ENCODE results near the gene CMSS1. TPM values are rescaled to one million over a fixed set of nuclear protein-coding genes. Genes with fewer than 3 reads are reported as not detected.

Gene CMSS1
- total RNA-seq, 1 donor from 2014 or later: 56.3 TPM

DNA sequence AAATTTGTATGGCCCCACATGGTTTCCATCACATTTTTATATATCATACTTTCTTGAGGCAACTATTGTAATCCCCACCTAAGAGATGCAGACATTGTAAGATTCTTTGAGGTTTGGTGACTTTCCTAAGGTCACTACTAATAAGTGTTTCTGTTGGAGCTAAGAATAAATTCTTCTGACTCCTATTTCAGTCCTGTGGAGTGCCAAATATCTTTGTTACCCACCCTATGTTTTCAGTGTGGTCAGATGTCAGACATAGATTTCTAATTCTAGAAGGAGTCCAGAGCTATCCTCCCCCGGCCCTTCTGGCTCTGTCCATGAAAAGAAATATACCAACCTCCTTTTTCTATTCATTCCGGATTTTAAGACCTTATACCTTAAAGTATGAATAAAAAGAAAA, 342.9 kb downstream of the CMSS1 start:
- Histone ChIP-seq H3K27me3 (no peaks in the 10 kb centered on the region), H4K20me1 (ENCODE audit: low read depth) (no peaks in the 10 kb centered on the region), H2AFZ (replicated peaks) (no peak overlapping the region), H3K4me2 (no peak overlapping the region), H3K27ac (no peak overlapping the region), H3F3A (ENCODE audit: low read depth) (no peaks in the 10 kb centered on the region), H3K36me3 (no peaks in the 10 kb centered on the region), H3K9ac (no peak overlapping the region), H3K9me3 (ENCODE audit: low read depth) (no peaks in the 10 kb centered on the region), H3K79me2 (ENCODE audit: low read depth) (no peaks in the 10 kb centered on the region), H3K4me3 (no peak overlapping the region), H3K4me1 (no peaks in the 10 kb centered on the region)
- no peak for DNase-seq (ENCODE audit: low spot score)
- Mint-ChIP-seq H3K27me3 (ENCODE audit: insufficient read depth, low read depth) (no peaks in the 10 kb centered on the region), H3K4me1 (no peaks in the 10 kb centered on the region), H3K36me3 (peaks cover 6% of the 10 kb centered on the region), H3K27ac (no peak overlapping the region), H3K4me3 (no peak overlapping the region), H3K9me3 (peaks cover 15% of the 10 kb centered on the region)
- TF ChIP-seq EZH2phosphoT487 (IDR thresholded peaks at IDR 0.05): no peak
- TF ChIP-seq, protein P1, sequence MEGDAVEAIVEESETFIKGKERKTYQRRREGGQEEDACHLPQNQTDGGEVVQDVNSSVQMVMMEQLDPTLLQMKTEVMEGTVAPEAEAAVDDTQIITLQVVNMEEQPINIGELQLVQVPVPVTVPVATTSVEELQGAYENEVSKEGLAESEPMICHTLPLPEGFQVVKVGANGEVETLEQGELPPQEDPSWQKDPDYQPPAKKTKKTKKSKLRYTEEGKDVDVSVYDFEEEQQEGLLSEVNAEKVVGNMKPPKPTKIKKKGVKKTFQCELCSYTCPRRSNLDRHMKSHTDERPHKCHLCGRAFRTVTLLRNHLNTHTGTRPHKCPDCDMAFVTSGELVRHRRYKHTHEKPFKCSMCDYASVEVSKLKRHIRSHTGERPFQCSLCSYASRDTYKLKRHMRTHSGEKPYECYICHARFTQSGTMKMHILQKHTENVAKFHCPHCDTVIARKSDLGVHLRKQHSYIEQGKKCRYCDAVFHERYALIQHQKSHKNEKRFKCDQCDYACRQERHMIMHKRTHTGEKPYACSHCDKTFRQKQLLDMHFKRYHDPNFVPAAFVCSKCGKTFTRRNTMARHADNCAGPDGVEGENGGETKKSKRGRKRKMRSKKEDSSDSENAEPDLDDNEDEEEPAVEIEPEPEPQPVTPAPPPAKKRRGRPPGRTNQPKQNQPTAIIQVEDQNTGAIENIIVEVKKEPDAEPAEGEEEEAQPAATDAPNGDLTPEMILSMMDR (IDR thresholded peaks at IDR 0.05): no peak
- TF ChIP-seq EZH2 (IDR thresholded peaks at IDR 0.05): no peak

DNA sequence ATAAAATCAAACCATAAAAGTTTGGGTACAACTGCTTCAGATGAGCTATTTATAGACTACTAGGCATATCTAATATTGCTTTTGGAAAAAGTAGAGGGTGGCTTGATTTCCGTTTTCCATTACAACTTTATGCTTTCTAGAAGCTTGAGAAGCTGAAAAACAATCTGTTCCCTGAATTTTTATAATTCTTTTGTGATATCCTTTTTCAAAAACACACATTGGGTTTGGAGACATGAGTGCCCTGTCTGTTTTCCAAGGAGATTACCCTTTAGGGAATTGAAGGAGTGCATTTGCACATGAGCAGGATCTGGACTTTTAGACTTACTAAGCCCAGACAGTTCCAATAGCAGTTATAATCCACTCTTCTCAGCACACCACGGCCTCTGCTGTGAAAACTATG, 346.1 kb downstream of the CMSS1 start:
- Histone ChIP-seq H4K20me1 (ENCODE audit: low read depth) (no peaks in the 10 kb centered on the region), H3K9ac (no peak overlapping the region), H3K27ac (no peak overlapping the region), H3K4me1 (no peaks in the 10 kb centered on the region), H3F3A (ENCODE audit: low read depth) (no peaks in the 10 kb centered on the region), H3K36me3 (no peaks in the 10 kb centered on the region), H3K4me3 (no peak overlapping the region), H3K4me2 (no peak overlapping the region), H3K79me2 (ENCODE audit: low read depth) (no peaks in the 10 kb centered on the region), H3K9me3 (ENCODE audit: low read depth) (no peaks in the 10 kb centered on the region), H2AFZ (replicated peaks) (no peak overlapping the region), H3K27me3 (no peaks in the 10 kb centered on the region)
- no peaks in the 10 kb centered on the region for H3K36me3 Mint-ChIP-seq
- DNase-seq (ENCODE audit: low spot score): no peak
- H3K27me3 Mint-ChIP-seq (ENCODE audit: insufficient read depth, low read depth): no peaks in the 10 kb centered on the region
- no peak overlapping the region for H3K27ac Mint-ChIP-seq
- H3K4me3 Mint-ChIP-seq: no peak overlapping the region
- TF ChIP-seq, protein P1 (IDR thresholded peaks at IDR 0.05): no peak
- TF ChIP-seq EZH2phosphoT487 (IDR thresholded peaks at IDR 0.05) (no peak), EZH2 (IDR thresholded peaks at IDR 0.05) (no peak)
- H3K9me3 Mint-ChIP-seq: no peaks in the 10 kb centered on the region
- H3K4me1 Mint-ChIP-seq: no peaks in the 10 kb centered on the region

DNA sequence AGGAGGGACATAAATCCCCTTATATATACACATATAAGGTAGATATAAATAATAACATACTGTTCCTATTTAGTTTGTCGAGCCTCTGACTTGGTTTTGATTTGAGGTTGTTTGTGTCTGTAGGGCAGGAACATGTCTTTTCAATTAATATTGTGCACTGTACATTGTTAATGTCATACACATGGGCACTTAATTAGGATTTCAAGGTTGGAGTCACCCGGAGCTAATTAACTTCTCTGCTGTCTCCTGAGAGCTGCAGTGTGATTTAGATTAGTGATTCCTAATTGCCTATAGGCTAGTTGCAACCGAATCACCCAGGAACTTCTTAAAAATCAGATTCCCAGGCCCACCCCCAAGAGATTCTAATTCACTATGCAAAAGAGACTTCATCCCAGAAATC, 347.1 kb downstream of the CMSS1 start:
- no peaks in the 10 kb centered on the region for H3K9me3 ChIP-seq (ENCODE audit: low read depth)
- DNase-seq (ENCODE audit: low spot score): no peak
- no peaks in the 10 kb centered on the region for H3K27me3 ChIP-seq
- H3F3A ChIP-seq (ENCODE audit: low read depth): no peaks in the 10 kb centered on the region
- TF ChIP-seq EZH2phosphoT487 (IDR thresholded peaks at IDR 0.05): no peak
- TF ChIP-seq, protein P1 (IDR thresholded peaks at IDR 0.05): no peak
- TF ChIP-seq EZH2 (IDR thresholded peaks at IDR 0.05): no peak
- no peaks in the 10 kb centered on the region for H3K4me1 Mint-ChIP-seq
- H3K9ac ChIP-seq: no peak overlapping the region
- no peaks in the 10 kb centered on the region for H3K79me2 ChIP-seq (ENCODE audit: low read depth)
- no peaks in the 10 kb centered on the region for H4K20me1 ChIP-seq (ENCODE audit: low read depth)
- no peak overlapping the region for H3K27ac Mint-ChIP-seq
- no peak overlapping the region for H3K4me3 ChIP-seq
- H3K4me3 Mint-ChIP-seq: no peak overlapping the region
- no peak overlapping the region for H3K27ac ChIP-seq
- no peaks in the 10 kb centered on the region for H3K36me3 Mint-ChIP-seq
- H3K9me3 Mint-ChIP-seq: no peaks in the 10 kb centered on the region
- no peak overlapping the region for H2AFZ ChIP-seq (replicated peaks)
- no peaks in the 10 kb centered on the region for H3K27me3 Mint-ChIP-seq (ENCODE audit: insufficient read depth, low read depth)
- no peaks in the 10 kb centered on the region for H3K4me1 ChIP-seq
- no peak overlapping the region for H3K4me2 ChIP-seq
- H3K36me3 ChIP-seq: no peaks in the 10 kb centered on the region

Data from neural progenitor cell (in vitro differentiated cells).